Right hindlimb (tissue), 1 donor: ENCODE data around the gene ERMN.
"Not testable (repeated sequence)": the region's sequence is repeated elsewhere in the genome, so short reads cannot be mapped to it uniquely, and the experiment has no call there.

Experiments
- DNase-seq: peaks from one replicate; pipeline ENCODE4 v3.0.0-alpha.2; 2018

Gene ERMN

DNA sequence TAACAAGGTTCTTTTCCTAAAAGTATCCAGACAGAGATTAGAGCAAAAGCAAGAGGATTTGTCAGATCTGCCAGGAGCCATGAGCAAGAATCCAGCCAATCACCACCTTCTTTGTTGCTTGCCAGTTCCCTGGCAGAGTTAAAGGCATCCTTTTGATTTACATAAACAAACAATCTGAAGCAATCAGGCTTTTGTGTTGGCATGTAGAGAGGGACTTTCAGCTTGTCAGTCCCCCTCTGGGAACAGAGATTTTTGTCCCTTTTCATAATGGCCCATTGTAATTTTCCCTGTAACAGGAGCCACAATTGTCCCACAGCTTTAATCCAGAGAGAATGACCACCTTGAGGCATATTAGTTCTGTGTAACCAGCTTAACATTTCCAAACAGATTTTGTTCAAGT is at the start of gene ERMN:
TSS of gene ERMN (minus strand) at position 39 of the 400 bp plus-strand sequence. CDS start 182 bp downstream, outside the sequence.
- no peak for DNase-seq

DNA sequence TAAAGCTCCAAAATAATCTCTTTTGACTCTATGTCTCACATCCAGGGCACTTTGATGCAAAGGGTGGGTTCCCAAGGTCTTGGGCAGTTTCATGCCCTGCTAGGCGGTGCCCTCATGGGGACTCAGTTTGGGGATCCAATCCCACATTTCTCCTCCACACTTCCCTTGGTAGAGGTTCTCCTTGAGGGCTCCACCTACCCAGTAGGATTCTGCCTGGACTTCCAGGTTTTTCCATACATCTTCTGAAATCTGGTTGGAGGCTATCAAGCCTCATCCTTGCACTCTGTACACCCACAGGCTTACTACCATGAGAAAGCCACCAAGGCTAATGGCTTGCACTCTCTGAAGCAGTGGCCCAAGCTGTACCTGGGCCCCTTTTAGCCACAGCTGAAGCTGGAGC is 49.8 kb upstream of the ERMN start:
- no peak for DNase-seq

DNA sequence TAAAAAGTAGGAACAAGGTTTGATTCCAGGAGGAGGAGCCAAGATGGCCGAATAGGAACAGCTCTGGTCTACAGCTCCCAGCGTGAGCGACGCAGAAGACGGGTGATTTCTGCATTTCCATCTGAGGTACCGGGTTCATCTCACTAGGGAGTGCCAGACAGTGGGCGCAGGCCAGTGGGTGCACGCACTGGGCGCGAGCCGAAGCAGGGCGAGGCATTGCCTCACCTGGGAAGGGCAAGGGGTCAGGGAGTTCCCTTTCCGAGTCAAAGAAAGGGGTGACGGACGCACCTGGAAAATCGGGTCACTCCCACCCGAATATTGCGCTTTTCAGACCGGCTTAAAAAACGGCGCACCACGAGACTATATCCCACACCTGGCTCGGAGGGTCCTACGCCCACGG is 42.9 kb upstream of the ERMN start:
- DNase-seq = not testable (repeated sequence)

- DNase-seq = no peak
Measured at GRCh38 chr2:157367704-157368103, 42.1 kb upstream of the ERMN start.

GRCh38 chr2:157364257-157364974 is 38.8 kb upstream of the ERMN start:
- DNase-seq = no peak

DNA sequence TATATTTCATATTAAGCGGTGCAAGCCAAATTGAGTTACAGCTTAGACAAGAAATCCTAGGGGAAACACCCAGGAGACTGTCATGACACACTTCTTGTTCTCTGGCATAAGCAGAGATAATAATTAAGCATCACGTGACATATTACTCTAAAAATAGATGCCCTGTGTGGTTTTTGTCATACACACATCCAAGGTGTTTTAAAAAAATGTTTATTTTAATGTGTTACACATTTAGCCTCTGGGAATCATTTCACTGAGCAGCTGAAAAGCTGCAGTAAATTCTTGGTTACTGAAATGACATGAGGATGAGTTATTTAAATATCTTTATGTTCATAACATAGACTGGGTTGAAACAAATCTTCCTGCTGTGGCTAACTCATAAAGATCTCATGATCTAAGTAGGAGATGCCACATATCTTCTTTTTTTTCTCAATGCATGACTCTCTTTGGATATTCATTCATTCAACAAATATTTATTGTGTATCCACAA is 38.0 kb upstream of the ERMN start:
- DNase-seq = no peak

DNA sequence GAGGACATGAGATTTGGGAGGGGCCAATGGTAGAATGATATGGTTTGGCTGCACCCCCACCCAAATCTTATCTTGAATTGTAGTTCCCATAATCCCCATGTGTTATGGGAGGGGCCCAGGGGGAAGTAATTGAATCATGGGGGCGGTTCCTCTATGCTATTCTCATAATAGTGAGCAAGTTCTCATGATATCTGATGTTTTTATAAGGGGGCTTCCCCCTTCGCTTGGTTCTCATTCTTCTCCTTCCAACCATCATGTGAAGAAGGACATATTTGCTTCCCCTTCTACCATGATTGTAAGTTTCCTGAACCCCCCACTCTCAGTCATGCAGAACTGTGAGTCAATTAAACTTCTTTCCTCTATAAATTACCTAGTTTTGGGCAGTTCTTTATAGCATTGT is 37.0 kb upstream of the ERMN start:
- no peak for DNase-seq

GRCh38 chr2:157361526-157361925 is 35.9 kb upstream of the ERMN start:
- no peak for DNase-seq

DNA sequence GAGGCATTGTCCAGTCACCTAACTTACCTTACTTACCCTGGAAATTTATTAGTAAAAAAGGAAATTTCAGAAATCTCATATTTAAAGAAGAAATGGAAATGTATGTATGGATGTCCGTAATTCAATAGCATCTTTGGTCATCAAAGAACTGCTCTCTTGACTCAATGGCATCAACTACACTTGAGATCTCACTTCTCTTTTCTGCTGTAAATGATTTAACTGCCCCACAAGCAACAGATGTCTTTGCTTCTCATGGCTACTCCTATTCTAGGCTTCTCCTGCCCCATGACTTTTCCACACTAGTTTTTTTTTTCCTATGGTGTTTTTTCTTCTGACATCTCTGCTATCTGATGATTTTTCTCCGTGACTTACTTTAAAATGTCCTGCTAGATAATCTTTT is 34.0 kb upstream of the ERMN start:
- no peak for DNase-seq

- DNase-seq = no peak
Measured at GRCh38 chr2:157355618-157356017, 30.0 kb upstream of the ERMN start.

DNA sequence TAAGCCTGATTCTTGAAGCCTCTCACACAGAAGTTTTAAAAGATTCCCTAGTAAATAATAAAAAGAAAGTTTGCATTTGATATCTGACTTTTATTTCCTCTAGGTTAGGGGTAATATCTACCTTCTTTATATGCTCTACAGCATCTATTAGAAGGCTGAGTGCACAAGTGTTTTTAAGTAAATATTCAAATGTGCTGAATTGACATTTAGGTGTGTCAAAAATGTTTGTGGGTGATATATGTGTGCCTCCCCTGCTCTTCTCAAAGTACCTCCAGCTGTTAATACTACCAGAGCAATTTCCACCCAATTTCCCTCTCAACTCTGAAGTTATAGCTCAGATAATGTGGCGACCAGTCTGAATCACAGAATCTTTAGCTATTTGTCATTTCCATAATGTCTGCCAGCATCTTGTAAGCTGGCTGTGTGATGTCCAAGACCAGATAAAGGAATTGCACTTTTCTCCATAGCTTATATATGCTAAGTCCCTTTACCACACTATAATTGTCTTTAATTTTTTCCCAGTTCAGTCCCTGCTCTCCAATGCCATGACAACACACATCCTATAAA is 24.4 kb upstream of the ERMN start:
- DNase-seq = no peak

- no peak for DNase-seq
Measured at GRCh38 chr2:157348291-157348921, 22.8 kb upstream of the ERMN start.

GRCh38 chr2:157345647-157346389 is 20.2 kb upstream of the ERMN start:
- DNase-seq = no peak

DNA sequence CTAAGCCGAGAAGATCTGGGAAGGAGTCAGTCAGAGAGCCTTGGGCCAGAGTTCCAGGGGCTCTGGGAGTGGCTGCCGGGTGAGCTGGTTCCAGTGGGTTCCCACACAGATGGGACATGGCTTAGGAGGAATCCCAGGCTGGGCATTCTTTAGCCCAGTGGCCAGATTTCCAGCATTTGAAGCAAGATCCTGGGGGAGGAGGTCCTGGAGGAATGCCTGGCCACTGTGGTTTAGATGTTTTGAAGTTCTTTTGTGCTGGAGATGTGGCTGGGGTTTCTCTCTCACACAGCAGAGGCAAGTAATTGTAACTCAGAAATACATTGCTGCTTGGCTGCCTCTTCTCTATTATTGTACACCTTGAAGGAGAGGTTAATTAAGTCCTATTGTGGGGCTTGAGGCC is 15.8 kb upstream of the ERMN start:
- DNase-seq = not testable (repeated sequence)

DNA sequence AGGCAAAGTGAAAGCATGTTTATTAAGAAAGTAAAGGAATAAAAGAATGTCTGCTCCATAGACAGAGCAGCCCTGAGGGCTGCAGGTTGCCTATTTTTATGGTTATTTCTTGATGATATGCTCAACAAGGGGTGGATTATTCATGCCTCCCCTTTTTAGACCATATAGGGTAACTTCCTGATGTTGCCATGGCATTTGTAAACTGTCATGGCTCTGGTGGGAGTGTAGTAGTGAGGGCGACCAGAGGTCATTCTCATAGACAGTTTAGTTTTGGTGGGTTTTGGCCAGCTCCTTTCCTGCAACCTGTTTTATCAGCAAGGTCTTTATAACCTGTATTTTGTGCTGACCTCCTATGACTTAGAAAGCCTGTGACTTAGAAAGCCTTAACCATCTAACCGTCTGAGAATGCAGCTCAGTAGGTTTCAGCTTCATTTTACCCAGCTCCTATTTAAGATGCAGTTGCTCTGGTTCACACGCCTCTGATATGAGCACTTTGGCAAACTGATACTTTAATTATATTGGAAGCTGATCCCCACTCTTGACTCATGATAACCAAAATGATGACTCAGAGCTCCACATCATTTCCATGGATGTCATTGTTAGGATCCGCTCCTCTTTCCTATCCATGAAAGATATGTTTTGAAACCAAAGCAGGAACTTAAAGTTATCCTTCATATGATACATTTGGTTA is 14.5 kb upstream of the ERMN start:
- DNase-seq = no peak

GRCh38 chr2:157337978-157338377 is 12.4 kb upstream of the ERMN start:
- DNase-seq = no peak

- no peak for DNase-seq
Measured at GRCh38 chr2:157336137-157337010, 10.8 kb upstream of the ERMN start.

GRCh38 chr2:157334797-157335196 is 9.2 kb upstream of the ERMN start:
- no peak for DNase-seq

GRCh38 chr2:157334335-157334734 is 8.7 kb upstream of the ERMN start:
- no peak for DNase-seq

- DNase-seq = no peak
Measured at GRCh38 chr2:157333304-157334047, 7.9 kb upstream of the ERMN start.

DNA sequence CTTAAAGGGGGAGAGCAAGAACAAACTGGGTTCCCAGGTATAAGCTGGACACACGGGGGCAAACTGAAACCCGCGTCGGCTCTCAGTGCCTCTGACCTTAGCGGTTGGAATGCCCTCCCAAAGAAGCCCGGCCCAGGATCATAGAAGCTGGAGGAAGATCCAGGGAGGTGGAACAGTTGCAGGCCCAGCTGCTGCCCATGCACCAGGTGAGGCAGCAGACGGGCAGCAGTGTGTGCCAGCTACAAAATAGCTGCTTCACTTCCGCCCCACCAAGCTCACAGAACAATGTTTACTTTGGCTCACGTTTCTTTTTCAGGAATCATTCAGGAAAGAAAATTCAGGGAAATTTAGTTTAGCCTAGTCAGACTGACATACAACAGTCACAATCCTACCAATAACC is 3.9 kb upstream of the ERMN start:
- no peak for DNase-seq
